Mucosa of descending colon (tissue), 3 donors: ENCODE results near the gene OR10H3. TPM values are rescaled to one million over a fixed set of nuclear protein-coding genes. Genes with fewer than 3 reads are reported as not detected.
"Not testable (repeated sequence)": the region's sequence is repeated elsewhere in the genome, so short reads cannot be mapped to it uniquely, and the experiment has no call there.

Experiments used
- ATAC-seq: fragments of 200-7000 bp; cut with Tn5 transposase; one replicate; pipeline ENCODE4 v1.9.1; 2020; ENCODE audit warnings: mild to moderate bottlenecking, moderate library complexity
- DNase-seq, 3 donors: peaks; one replicate each; pipeline ENCODE4 v3.0.0-alpha.2; 2020
- H3K36me3 ChIP-seq: fragments of 200-600 bp; one replicate; pipeline ENCODE4 v1.8.0; 2021; ENCODE audit warnings: low read depth, mild to moderate bottlenecking
- H3K4me1 ChIP-seq: fragments of 200-600 bp; one replicate; pipeline ENCODE4 v1.8.0; 2021; ENCODE audit warnings: low read depth, mild to moderate bottlenecking
- H3K4me3 ChIP-seq: fragments of 200-600 bp; one replicate; pipeline ENCODE4 v1.8.0; 2021; ENCODE audit warnings: mild to moderate bottlenecking
- H3K9me3 ChIP-seq: fragments of 200-600 bp; one replicate; pipeline ENCODE4 v1.8.0; 2021; ENCODE audit warnings: mild to moderate bottlenecking
- intact Hi-C, 2 donors: fragments of 100-400 bp; cut with DNase I in 1 of 2; cut with micrococcal nuclease in 1 of 2; formaldehyde crosslinking; loops; one replicate each; pipeline versions ENCODE4 v1.11.0 to v1.11.1; 2022; cut with DNase I, micrococcal nuclease
- total RNA-seq, 3 donors: library from RNA; stranded (reverse); fragmentation: NEBNext Ultra II Directional in 2 of 3; extraction: Animal tissue kit (Norgen Biotek cat#: 25700) in 2 of 3; gene quantifications; one replicate each; pipeline versions ENCODE4 v1.2.1 to v1.2.4, GENCODE V29; 2021 to 2023
- TF ChIP-seq, protein P1 (sequence below): fragments of 200-600 bp; IDR thresholded peaks from one replicate; pipeline ENCODE4 v1.8.0; 2022; ENCODE audit warnings: antibody characterized with exemption, mild to moderate bottlenecking
- donor health status: DM: no; HTN: no; CAD: no; lungs with moderate emphysema.
- donor health status: DM: no; HTN: no; CAD: no.
- donor health status: DM: no; HTN: yes; CAD: no.

The OR10H3 gene
- total RNA-seq, 3 donors from 2014 or later: not detected

DNA sequence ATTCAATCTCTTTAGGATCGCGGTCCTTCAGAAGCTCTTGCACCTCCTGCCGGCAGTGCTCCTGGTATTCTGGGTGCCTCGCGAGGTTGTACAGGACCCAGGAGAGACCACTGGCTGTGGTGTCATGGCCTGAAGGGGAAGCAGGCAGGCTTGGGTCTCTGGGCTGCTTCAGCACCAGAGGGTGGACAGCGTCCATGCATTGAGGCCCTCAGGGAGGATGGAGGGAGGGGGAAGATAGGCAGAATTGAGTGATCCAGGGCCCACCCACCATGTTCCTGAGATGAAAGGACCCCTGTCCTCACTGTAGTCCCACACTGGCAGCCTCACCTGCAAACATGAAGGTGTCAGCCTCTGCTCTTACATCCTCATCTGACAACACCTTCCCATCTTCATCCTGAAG, 31.8 kb downstream of the OR10H3 start:
- Histone ChIP-seq H3K9me3 (no peaks in the 10 kb centered on the region), H3K36me3 (no peaks in the 10 kb centered on the region), H3K4me1 (no peaks in the 10 kb centered on the region), H3K4me3 (no peak overlapping the region)
- peak in 1 of 3 donors; percentile 28 for DNase-seq
- intact Hi-C loops: no loop called here
- TF ChIP-seq, protein P1, sequence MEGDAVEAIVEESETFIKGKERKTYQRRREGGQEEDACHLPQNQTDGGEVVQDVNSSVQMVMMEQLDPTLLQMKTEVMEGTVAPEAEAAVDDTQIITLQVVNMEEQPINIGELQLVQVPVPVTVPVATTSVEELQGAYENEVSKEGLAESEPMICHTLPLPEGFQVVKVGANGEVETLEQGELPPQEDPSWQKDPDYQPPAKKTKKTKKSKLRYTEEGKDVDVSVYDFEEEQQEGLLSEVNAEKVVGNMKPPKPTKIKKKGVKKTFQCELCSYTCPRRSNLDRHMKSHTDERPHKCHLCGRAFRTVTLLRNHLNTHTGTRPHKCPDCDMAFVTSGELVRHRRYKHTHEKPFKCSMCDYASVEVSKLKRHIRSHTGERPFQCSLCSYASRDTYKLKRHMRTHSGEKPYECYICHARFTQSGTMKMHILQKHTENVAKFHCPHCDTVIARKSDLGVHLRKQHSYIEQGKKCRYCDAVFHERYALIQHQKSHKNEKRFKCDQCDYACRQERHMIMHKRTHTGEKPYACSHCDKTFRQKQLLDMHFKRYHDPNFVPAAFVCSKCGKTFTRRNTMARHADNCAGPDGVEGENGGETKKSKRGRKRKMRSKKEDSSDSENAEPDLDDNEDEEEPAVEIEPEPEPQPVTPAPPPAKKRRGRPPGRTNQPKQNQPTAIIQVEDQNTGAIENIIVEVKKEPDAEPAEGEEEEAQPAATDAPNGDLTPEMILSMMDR: no peak
- ATAC-seq: no peak

DNA sequence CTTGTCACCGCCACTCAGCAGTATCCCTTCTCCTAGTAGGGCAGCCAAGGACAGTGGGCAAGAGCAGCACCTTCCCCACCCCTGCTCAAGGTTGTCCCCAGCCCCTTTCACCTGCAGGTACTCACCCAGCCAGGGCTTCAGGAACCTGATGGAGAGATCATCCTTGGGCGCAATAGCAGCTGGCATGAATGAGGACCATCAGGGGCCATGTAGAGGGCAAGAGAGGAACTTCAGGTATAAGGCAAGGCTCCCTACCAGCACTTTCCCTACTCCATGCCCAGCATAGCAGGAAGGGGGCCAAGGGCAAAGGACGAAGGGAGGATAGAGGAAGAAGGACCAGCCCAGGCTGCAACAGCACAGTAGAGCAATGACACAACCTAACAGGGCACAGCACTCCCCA, 36.4 kb downstream of the OR10H3 start:
- H3K4me1 ChIP-seq, DNase-seq, intact Hi-C loops, H3K4me3 ChIP-seq, H3K36me3 ChIP-seq, H3K9me3 ChIP-seq, ATAC-seq: not testable (repeated sequence)

DNA sequence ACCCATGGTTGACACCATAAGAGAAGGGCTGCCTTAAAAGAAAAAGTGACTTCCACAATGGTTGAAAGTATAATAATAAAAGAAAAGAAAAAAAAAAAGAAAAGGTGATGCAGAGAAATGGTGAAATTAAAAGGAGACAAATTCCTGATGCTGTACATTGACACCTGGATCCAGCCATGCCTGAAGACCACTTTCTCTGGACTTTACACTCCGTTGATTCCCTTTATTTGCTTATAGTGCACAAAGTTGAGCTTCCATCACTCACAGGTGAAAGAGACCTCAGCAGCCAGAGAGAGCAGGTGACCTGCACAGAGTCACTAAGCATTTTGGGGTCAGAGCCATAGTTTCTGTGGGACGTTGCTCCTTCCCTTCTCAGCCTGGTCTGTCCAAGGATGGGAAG, 37.5 kb downstream of the OR10H3 start:
- intact Hi-C loops: no loop called here
- no peak for ATAC-seq
- DNase-seq: no peak
- Histone ChIP-seq H3K36me3 (no peaks in the 10 kb centered on the region), H3K4me3 (no peak overlapping the region), H3K4me1 (peaks cover under 1% of the 10 kb centered on the region), H3K9me3 (no peaks in the 10 kb centered on the region)
- TF ChIP-seq, protein P1: no peak

DNA sequence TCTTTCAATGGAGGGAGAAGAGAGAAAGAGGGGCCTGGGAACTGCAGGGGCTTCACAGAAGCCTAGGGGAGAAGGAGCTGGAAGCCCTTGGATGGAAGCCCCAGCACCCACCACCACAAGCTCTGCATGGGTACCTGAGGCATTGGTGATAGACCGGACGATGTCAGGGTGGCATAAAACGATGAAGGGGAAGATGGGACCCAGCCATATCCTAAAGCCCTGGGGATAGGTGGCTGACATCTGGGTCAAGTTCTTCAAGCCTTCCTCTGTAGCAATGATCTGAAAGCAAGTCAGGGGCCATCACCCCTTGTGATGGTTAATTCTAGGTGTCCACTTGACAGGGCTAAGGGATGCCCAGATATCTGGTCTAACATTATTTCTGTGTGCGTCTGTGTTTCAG, 38.5 kb downstream of the OR10H3 start:
- intact Hi-C loops: no loop called here
- Histone ChIP-seq H3K4me3 (no peak overlapping the region), H3K9me3 (no peaks in the 10 kb centered on the region), H3K36me3 (no peaks in the 10 kb centered on the region), H3K4me1 (peaks cover 9% of the 10 kb centered on the region)
- DNase-seq (no peak), ATAC-seq (no peak)
- TF ChIP-seq, protein P1: no peak

DNA sequence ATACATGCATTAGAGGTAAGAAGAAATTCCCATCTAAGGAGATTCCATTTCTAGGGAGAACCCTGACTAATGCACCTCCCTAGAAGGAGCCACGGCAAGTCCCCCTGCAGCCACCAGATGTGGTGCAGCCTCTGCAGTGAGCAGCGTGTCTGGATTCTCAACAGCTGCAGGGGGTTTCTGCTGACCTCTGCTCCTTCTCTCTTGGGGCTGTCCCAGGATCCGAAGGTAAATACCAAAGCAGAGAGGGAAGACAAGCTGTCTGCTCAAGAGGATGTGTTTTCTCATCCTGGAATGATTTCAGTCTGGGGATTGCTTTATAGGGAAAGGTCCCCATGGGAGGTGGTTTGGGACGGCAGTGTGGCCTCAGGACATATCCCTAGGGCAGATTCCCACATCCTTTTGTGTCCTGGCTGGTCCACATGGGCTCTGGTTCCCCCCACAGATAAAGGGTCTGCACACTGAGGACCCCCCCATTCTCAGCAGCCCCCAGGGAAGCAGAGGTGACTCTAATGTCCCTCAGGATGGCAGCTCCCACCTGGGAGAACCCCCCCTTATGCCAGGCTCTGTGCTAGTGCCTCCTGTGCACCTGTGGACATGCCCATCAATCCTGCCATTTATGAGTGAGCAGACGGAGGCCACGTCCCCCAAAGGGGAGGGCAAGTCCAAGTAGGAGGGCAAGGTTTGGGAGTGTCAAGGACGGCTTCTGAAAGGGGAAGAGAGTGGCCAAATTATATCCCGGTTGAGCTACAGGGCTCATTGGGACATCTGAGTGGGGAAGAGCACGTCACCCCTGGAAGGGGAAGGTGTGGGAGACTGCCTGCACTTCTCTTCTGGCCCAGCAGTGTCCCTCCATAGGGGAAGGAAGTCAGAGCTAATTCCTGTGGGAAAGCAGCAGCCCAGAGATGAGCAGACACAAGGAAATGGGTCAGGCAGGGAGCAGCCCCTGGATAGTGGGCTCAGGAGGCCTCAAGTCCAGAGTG, 39.5 kb downstream of the OR10H3 start:
- intact Hi-C loops: no loop called here
- peaks cover 9% of the 10 kb centered on the region for H3K4me1 ChIP-seq
- no peak overlapping the region for H3K4me3 ChIP-seq
- peak; percentile 56 for ATAC-seq
- DNase-seq: no peak
- H3K9me3 ChIP-seq: no peaks in the 10 kb centered on the region
- H3K36me3 ChIP-seq: no peaks in the 10 kb centered on the region
- TF ChIP-seq, protein P1: no peak

DNA sequence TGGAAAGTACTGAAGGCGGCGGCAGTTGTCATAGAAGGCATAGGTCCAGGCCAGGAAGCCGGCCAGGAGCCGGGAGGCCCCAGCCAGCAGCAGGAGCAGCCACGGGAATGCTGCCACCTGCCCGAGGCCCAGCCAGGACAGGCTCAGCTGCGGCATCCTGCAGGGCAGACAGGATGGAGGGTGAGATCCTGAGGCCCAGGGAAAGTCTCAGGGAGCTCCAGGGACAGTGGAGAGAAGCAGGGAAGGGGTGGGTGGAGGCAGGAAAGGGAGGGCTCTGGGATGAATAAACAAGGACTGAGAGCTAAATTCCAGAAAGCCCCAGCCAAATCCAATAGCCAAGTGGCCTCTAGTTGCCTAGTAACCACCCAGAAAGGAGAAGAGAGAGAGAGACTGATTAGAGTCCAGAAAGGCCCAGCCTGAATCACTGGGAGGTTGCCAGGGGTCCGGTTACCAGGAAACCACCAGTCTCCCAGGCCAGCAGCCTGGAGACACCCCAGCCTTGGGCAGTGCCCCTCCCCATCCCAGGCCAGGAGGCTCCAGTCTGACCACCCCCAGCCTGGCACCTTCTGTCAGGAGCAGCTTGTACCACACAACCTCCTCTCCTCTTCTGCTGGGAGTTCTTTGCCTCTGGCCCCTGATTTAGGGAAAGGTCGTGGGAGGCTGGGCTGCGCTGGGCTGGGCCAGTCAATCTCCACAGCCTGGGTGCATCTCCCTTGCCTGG, 42.1 kb downstream of the OR10H3 start:
- TF ChIP-seq, protein P1: no peak
- Histone ChIP-seq H3K9me3 (no peaks in the 10 kb centered on the region), H3K4me1 (peaks cover 9% of the 10 kb centered on the region), H3K4me3 (no peak overlapping the region), H3K36me3 (no peaks in the 10 kb centered on the region)
- ATAC-seq (peak; percentile 67), DNase-seq (peak; percentile 56 to 70 (median 63))
- intact Hi-C loops: no loop called here
